Fibroblast of upper back skin (primary cell): Measurements from ENCODE around the gene EID2.

Experiments used
- DNase-seq: peaks from one replicate; pipeline ENCODE4 v3.0.0-alpha.2; 2013

Gene EID2

GRCh38 chr19:39539518-39540332 lies at the start of gene EID2:
Gene EID2 (minus strand): TSS chr19:39540161. CDS start chr19:39540079, 82 bp downstream.
- peak; percentile 92 for DNase-seq

GRCh38 chr19:39588066-39588465 lies 48.1 kb upstream of the EID2 start:
- DNase-seq: no peak

GRCh38 chr19:39587496-39587895 lies 47.5 kb upstream of the EID2 start:
- no peak for DNase-seq

- no peak for DNase-seq
Observed at GRCh38 chr19:39582891-39583625, 43.1 kb upstream of the EID2 start.

GRCh38 chr19:39582442-39582841 lies 42.5 kb upstream of the EID2 start:
- no peak for DNase-seq

- no peak for DNase-seq
Observed at GRCh38 chr19:39568604-39569003, 28.6 kb upstream of the EID2 start.

GRCh38 chr19:39566064-39566463 lies 26.1 kb upstream of the EID2 start:
- DNase-seq: no peak

GRCh38 chr19:39563408-39563807 lies 23.4 kb upstream of the EID2 start:
- DNase-seq: no peak

GRCh38 chr19:39558624-39559117 lies 18.7 kb upstream of the EID2 start:
- no peak for DNase-seq

GRCh38 chr19:39557811-39558623 lies 18.1 kb upstream of the EID2 start:
- DNase-seq: no peak

- no peak for DNase-seq
Observed at GRCh38 chr19:39555883-39556282, 15.9 kb upstream of the EID2 start.

GRCh38 chr19:39554701-39555311 lies 14.8 kb upstream of the EID2 start:
- no peak for DNase-seq

- DNase-seq: no peak
Observed at GRCh38 chr19:39553082-39553652, 13.2 kb upstream of the EID2 start.

- no peak for DNase-seq
Observed at GRCh38 chr19:39550197-39550596, 10.2 kb upstream of the EID2 start.

- no peak for DNase-seq
Observed at GRCh38 chr19:39546599-39546998, 6.6 kb upstream of the EID2 start.

- no peak for DNase-seq
Observed at GRCh38 chr19:39544911-39545310, 5.0 kb upstream of the EID2 start.

- DNase-seq: peak; percentile 27
Observed at GRCh38 chr19:39544226-39544903, 4.4 kb upstream of the EID2 start.

- no peak for DNase-seq
Observed at GRCh38 chr19:39543477-39543857, 3.5 kb upstream of the EID2 start.

- no peak for DNase-seq
Observed at GRCh38 chr19:39542206-39542605, 2.2 kb upstream of the EID2 start.

GRCh38 chr19:39540333-39540673 lies 342 bp upstream of the EID2 start:
- DNase-seq: no peak

- DNase-seq: peak; percentile 56
Observed at GRCh38 chr19:39539165-39539517, 820 bp downstream of the EID2 start.

GRCh38 chr19:39533791-39534190 lies 6.2 kb downstream of the EID2 start:
- no peak for DNase-seq
